GM12878 (cell line): ENCODE data around the gene TDRD3. TPM values are rescaled to one million over a fixed set of nuclear protein-coding genes. Genes with fewer than 3 reads are reported as not detected.

Experiments
- ATAC-seq: fragments of 200-7000 bp; cut with Tn5 transposase; 3 replicates; pipeline ENCODE4 v1.9.1; 2020; ENCODE audit warnings: mild to moderate bottlenecking, moderate library complexity
- BruUV-seq: library from RNA; stranded (reverse); fragments of 400-500 nt; replicated peaks from 2 replicates; lab custom pipeline; 2021; lab: Mats Ljungman, UMichigan
- CTCF ChIA-PET: fragments of 300-600 bp; sonication (Branson Sonifier 250); formaldehyde crosslinking; extraction: SDS; loops from one replicate; lab custom pipeline; 2021; ENCODE audit warnings: inconsistent platforms; lab: Yijun Ruan, JAX
- POLR2A ChIA-PET: fragments of 350-600 bp; formaldehyde crosslinking; extraction: SDS; loops from one replicate; lab custom pipeline; 2021; ENCODE audit warnings: inconsistent platforms; lab: Charles Lee
- RAD21 ChIA-PET: fragments of 300-600 bp; sonication (Branson Sonifier 250); formaldehyde crosslinking; loops from one replicate; lab custom pipeline; 2023; ENCODE audit warnings: antibody characterized with exemption; ENCODE audit not compliant: unreplicated experiment; lab: Charles Lee
- SMC1A ChIA-PET: fragments of 300-600 bp; sonication (Branson Sonifier 250); formaldehyde crosslinking; loops from one replicate; lab custom pipeline; 2023; ENCODE audit not compliant: unreplicated experiment, uncharacterized antibody; lab: Charles Lee
- DNase-seq: peaks from one replicate; pipeline ENCODE4 v3.0.0-alpha.2; 2011; ENCODE audit warnings: low read depth, low spot score
- FAIRE-seq: peaks from 3 replicates; lab custom pipeline; 2011; peaks lifted over from hg19 to GRCh38; lab: Jason Lieb, UNC
- H2AFZ ChIP-seq: 2 replicates; pipeline ENCODE4 v1.6.0; 2011; ENCODE audit warnings: low read depth, low read length, control low read depth; ENCODE audit not compliant: control insufficient read depth
- H3K27ac ChIP-seq: 2 replicates; pipeline ENCODE4 v1.5.1; 2011; ENCODE audit warnings: control low read depth; ENCODE audit not compliant: control insufficient read depth, insufficient read depth
- H3K27me3 ChIP-seq, 2 experiments: replicated peaks in 1 of 2; 2 replicates each; pipeline versions ENCODE4 v1.6.0 to v1.6.1; 2011; ENCODE audit warnings: low read length in 1 of 2; ENCODE audit not compliant: control insufficient read depth in 2 of 2, insufficient read depth in 2 of 2
- H3K36me3 ChIP-seq, 2 experiments: 2 replicates each; pipeline ENCODE4 v1.5.1; 2011; ENCODE audit warnings: low read length in 1 of 2; ENCODE audit not compliant: control insufficient read depth in 2 of 2, insufficient read depth in 2 of 2
- H3K4me1 ChIP-seq: 2 replicates; pipeline ENCODE4 v1.6.1; 2011; ENCODE audit warnings: mild to moderate bottlenecking, low read length, moderate library complexity, mixed read lengths; ENCODE audit not compliant: control insufficient read depth, insufficient read depth
- H3K4me2 ChIP-seq: 2 replicates; pipeline ENCODE4 v1.6.0; 2011; ENCODE audit warnings: control low read depth; ENCODE audit not compliant: control insufficient read depth, insufficient read depth
- H3K4me3 ChIP-seq: fragments of 200-600 bp; sonication (generic); 2 replicates; pipeline ENCODE4 v1.5.1; 2016
- H3K79me2 ChIP-seq: 2 replicates; pipeline ENCODE4 v1.6.0; 2011; ENCODE audit warnings: low read length; ENCODE audit not compliant: control insufficient read depth, insufficient read depth
- H3K9ac ChIP-seq: 2 replicates; pipeline ENCODE4 v1.8.0; 2011; ENCODE audit warnings: low read length, control low read depth, mixed read lengths; ENCODE audit not compliant: control insufficient read depth, insufficient read depth
- H3K9me3 ChIP-seq: replicated peaks from 3 replicates; pipeline ENCODE4 v1.5.1; 2011; ENCODE audit warnings: mild to moderate bottlenecking, low read length; ENCODE audit not compliant: control insufficient read depth, insufficient read depth
- H4K20me1 ChIP-seq: 2 replicates; pipeline ENCODE4 v1.6.0; 2011; ENCODE audit not compliant: control insufficient read depth, insufficient read depth
- CBX5 ChIP-seq: sonication (generic); IDR thresholded peaks from 2 replicates; pipeline ENCODE4 v1.6.1; 2016; ENCODE audit warnings: low read depth, moderate library complexity, mild to moderate bottlenecking, inconsistent platforms
- CHD1 ChIP-seq: IDR thresholded peaks from 2 replicates; pipeline ENCODE4 v1.6.1; 2012; ENCODE audit warnings: low read depth, low read length, improper control_type of control experiment
- CHD4 ChIP-seq: fragments of 200-600 bp; sonication (generic); IDR thresholded peaks from 2 replicates; pipeline ENCODE4 v1.6.1; 2016; ENCODE audit warnings: mild to moderate bottlenecking
- CREB1 ChIP-seq: IDR thresholded peaks from 2 replicates; pipeline ENCODE4 v1.6.1; 2012; ENCODE audit warnings: low read depth, mild to moderate bottlenecking, inconsistent platforms
- CUX1 ChIP-seq: IDR thresholded peaks from 2 replicates; pipeline ENCODE4 v1.6.1; 2012; ENCODE audit warnings: improper control_type of control experiment, low read depth, low read length; ENCODE audit not compliant: insufficient replicate concordance
- DPF2 ChIP-seq: fragments of 450-650 bp; IDR thresholded peaks from 2 replicates; pipeline ENCODE4 v1.6.1; 2017; ENCODE audit warnings: mild to moderate bottlenecking
- E2F4 ChIP-seq: IDR thresholded peaks from 2 replicates; pipeline ENCODE4 v1.6.1; 2012; ENCODE audit warnings: low read depth, low read length, improper control_type of control experiment
- GATAD2B ChIP-seq: fragments of 450-650 bp; conservative IDR thresholded peaks from 2 replicates; pipeline ENCODE4 v1.6.1; 2017; ENCODE audit warnings: low read depth, mild to moderate bottlenecking, moderate library complexity
- HCFC1 ChIP-seq: fragments of 150-350 bp; IDR thresholded peaks from 2 replicates; pipeline ENCODE4 v1.6.1; 2014; ENCODE audit warnings: low read length
- NFIC ChIP-seq: IDR thresholded peaks from 2 replicates; pipeline ENCODE4 v1.6.1; 2012; ENCODE audit warnings: low read depth, mild to moderate bottlenecking, inconsistent platforms, low read length, moderate library complexity
- ZBTB40 ChIP-seq: fragments of 450-650 bp; IDR thresholded peaks from 2 replicates; pipeline ENCODE4 v1.6.1; 2016; ENCODE audit warnings: mild to moderate bottlenecking, moderate library complexity, borderline replicate concordance
- WGBS: methylation state at CpG from one replicate; pipeline ENCODE4 v1.1.6; 2016; ENCODE audit warnings: low lambda C conversion rate; ENCODE audit not compliant: insufficient replicate concordance, insufficient coverage; ENCODE audit errors: missing lambda C conversion rate; 5-methylcytosine and 5-hydroxymethylcytosine counted together
- in situ Hi-C: fragments of 300-500 bp; cut with MboI; formaldehyde crosslinking; loops from 9 replicates; pipeline ENCODE4 v1.14.3; 2018; ENCODE audit warnings: mixed read lengths
- intact Hi-C: fragments of 100-400 bp; cut with micrococcal nuclease; formaldehyde crosslinking; loops from one replicate; pipeline ENCODE4 v1.14.2; 2022; ENCODE audit not compliant: unreplicated experiment
- polyA plus RNA-seq, 11 experiments: library from polyadenylated mRNA; depleted of rRNA in 4 of 11; unstranded in 6 of 11; stranded (reverse) in 5 of 11; fragments of >200 nt; fragmentation: Nextera tagmentation in 4 of 11; fragmentation: Illumina TruSeq in 1 of 11; extraction: Ambion mirVana in 4 of 11; extraction: Trizol in 1 of 11; gene quantifications; 1 replicate in 1 of 11; 2 replicates in 10 of 11; pipeline versions ENCODE4 v1.2.1 to v1.2.3, GENCODE V29; 2011 to 2016; ENCODE audit warnings: inconsistent platforms in 2 of 11, missing spikeins in 2 of 11, low read depth in 1 of 11
- total RNA-seq, 4 experiments: library from RNA; depleted of rRNA in 3 of 4; stranded (reverse); fragments of >200 nt in 3 of 4; fragmentation: Illumina TruSeq in 1 of 4; extraction: Trizol in 1 of 4; gene quantifications; 2 replicates each; pipeline versions ENCODE4 v1.2.1 to v1.2.3, GENCODE V29; 2013 to 2021

Gene TDRD3
- total and polyA plus RNA-seq, 10 of the 15 experiments (the other 5 are each of a cell fraction or from before 2014, with no cell fraction given): 8.4 to 27.9 (median 15.8) TPM

GRCh38 chr13:60395971-60396782 lies 843 bp upstream of the TDRD3 start:
- Histone ChIP-seq H3K4me2 (peak overlapping the region; percentile 94), H3K9me3 (no peaks in the 10 kb centered on the region), H3K36me3 (no peaks in the 10 kb centered on the region), H3K79me2 (peaks cover 35% of the 10 kb centered on the region), H3K4me3 (peak overlapping the region; percentile 96), H4K20me1 (no peaks in the 10 kb centered on the region), H2AFZ (peak overlapping the region; percentile 92), H3K4me1 (peaks cover 10% of the 10 kb centered on the region), H3K27me3 (no peaks in the 10 kb centered on the region), H3K9ac (peak overlapping the region; percentile 93), H3K27ac (peak overlapping the region; percentile 96)
- ChIA-PET POLR2A (interaction anchor here (1.4 kb wide), 2 partner anchors 30 to 34 kb away, joined by 5 to 11 read pairs; no protein-coding TSS in a partner anchor), RAD21 (interaction anchor here (0.9 to 4.8 kb wide), 2 partner anchors 18 to 33 kb away, joined by 3 to 103 read pairs; no protein-coding TSS in a partner anchor), SMC1A (interaction anchor here (1.3 to 7.3 kb wide), 3 partner anchors 33 to 57 kb away, joined by 3 to 111 read pairs (median 3); no protein-coding TSS in a partner anchor), CTCF (interaction anchor here (0.6 to 5.6 kb wide), 6 partner anchors 10 to 104 kb away, joined by 3 to 112 read pairs (median 4); no protein-coding TSS in a partner anchor)
- WGBS: under 1% methylated on average over 47 of the region's 49 CpGs
- DNase-seq (peak; percentile 82), ATAC-seq (peak; percentile 90), FAIRE-seq (peak; percentile 88)
- no TSS peak for BruUV-seq
- in situ Hi-C loops (no loop called here), intact Hi-C loops (loop anchor here (1.0 kb wide), 1 partner anchor 31 kb away; no protein-coding TSS in a partner anchor)
- TF ChIP-seq CHD1 (0 out of 2 replicates have a peak, but pooled peaks have one; percentile 77), CHD4 (no peak), NFIC (no peak; the same call in 1 of the 2 replicates), DPF2 (0 out of 2 replicates have a peak, but pooled peaks have one; percentile 26), CUX1 (no peak), ZBTB40 (peak; percentile 61), CBX5 (no peak), CREB1 (no peak), E2F4 (no peak; the same call in 1 of the 2 replicates), GATAD2B (0 out of 2 replicates have a peak, but pooled peaks have one; percentile 36), HCFC1 (peak; percentile 19; the same call in 1 of the 2 replicates)
